ENCODE measurements around the gene CLCA2. TPM values are rescaled to one million over a fixed set of nuclear protein-coding genes. Genes with fewer than 3 reads are reported as not detected.

Gene CLCA2
- total and polyA plus RNA-seq, 2 donors (not counting 3 experiments of a cell fraction or from before 2014, with no cell fraction given) = 0.01 to 0.11 TPM

DNA sequence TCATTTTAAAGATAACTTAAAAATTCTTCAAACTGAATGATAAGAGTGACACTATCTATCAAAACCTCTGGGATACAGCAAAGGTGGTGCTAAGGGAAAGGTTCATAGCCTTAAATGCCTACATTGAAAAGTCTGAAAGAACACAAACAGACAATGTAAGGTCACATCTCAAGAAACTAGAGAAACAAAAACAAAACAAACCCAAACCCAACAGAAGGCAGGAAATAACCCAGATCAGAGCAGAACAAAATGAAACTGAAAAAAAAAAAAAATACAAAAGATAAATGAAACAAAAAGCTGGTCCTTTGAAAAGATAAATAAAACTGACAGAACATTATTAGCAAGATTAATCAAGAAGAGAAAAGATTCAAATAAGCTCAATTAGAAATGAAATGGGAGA is 34.7 kb upstream of the CLCA2 start:
- no peaks in the 10 kb centered on the region for H3K36me3 ChIP-seq (ENCODE audit: control insufficient read depth in 2 of 2, extremely low read depth in 1 of 2, insufficient read depth in 2 of 2, low read length in 2 of 2)
- no peak overlapping the region for H3K4me3 ChIP-seq (replicated peaks in 1 of 3; ENCODE audit: insufficient read depth in 1 of 3, low read depth in 1 of 3, low read length in 3 of 3)
- no peak for TF ChIP-seq MYC (IDR thresholded peaks at IDR 0.05; ENCODE audit: low read depth, low read length)
- TF ChIP-seq GATA2 (IDR thresholded peaks at IDR 0.05; ENCODE audit: insufficient read depth, insufficient read length, low read depth, low read length) = no peak
- no peak for TF ChIP-seq EZH2 (IDR thresholded peaks at IDR 0.05; ENCODE audit: borderline replicate concordance, low read depth, low read length, severe bottlenecking)
- no peak for TF ChIP-seq POLR2AphosphoS5 (IDR thresholded peaks at IDR 0.05; ENCODE audit: insufficient read depth, low read depth, low read length)
- no peak for TF ChIP-seq FOS (IDR thresholded peaks at IDR 0.05; ENCODE audit: borderline replicate concordance, insufficient read depth, low read length)
- TF ChIP-seq JUN (IDR thresholded peaks at IDR 0.05; ENCODE audit: borderline replicate concordance, insufficient read depth, insufficient read length, low read depth) = no peak
- TF ChIP-seq MAX (IDR thresholded peaks at IDR 0.05; ENCODE audit: insufficient read depth, insufficient read length) = no peak
- TF ChIP-seq POLR2A (IDR thresholded peaks at IDR 0.05; ENCODE audit: low read depth, low read length) = no peak
- TF ChIP-seq, protein P1, sequence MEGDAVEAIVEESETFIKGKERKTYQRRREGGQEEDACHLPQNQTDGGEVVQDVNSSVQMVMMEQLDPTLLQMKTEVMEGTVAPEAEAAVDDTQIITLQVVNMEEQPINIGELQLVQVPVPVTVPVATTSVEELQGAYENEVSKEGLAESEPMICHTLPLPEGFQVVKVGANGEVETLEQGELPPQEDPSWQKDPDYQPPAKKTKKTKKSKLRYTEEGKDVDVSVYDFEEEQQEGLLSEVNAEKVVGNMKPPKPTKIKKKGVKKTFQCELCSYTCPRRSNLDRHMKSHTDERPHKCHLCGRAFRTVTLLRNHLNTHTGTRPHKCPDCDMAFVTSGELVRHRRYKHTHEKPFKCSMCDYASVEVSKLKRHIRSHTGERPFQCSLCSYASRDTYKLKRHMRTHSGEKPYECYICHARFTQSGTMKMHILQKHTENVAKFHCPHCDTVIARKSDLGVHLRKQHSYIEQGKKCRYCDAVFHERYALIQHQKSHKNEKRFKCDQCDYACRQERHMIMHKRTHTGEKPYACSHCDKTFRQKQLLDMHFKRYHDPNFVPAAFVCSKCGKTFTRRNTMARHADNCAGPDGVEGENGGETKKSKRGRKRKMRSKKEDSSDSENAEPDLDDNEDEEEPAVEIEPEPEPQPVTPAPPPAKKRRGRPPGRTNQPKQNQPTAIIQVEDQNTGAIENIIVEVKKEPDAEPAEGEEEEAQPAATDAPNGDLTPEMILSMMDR (IDR thresholded peaks at IDR 0.05; ENCODE audit: extremely low read depth in 1 of 2, insufficient read depth in 1 of 2, low read depth in 1 of 2, low read length in 2 of 2) = no peak
- H2AFZ ChIP-seq (ENCODE audit: low read depth, low read length) = no peak overlapping the region
- BruUV-seq (replicated peaks) = no TSS peak
- no peak overlapping the region for H3K9ac ChIP-seq (replicated peaks; ENCODE audit: extremely low read depth, insufficient read depth, low read length)
- H3K9me1 ChIP-seq (replicated peaks; ENCODE audit: control insufficient read depth, extremely low read depth, insufficient read depth, low read length) = no peaks in the 10 kb centered on the region
- H4K20me1 ChIP-seq (replicated peaks; ENCODE audit: control insufficient read depth, extremely low read depth, insufficient read depth, low read length) = no peaks in the 10 kb centered on the region
- FAIRE-seq (no peak), DNase-seq (ENCODE audit: low read depth, low spot score) (peak; percentile 21)
- H3K4me1 ChIP-seq (ENCODE audit: control insufficient read depth, extremely low read depth, insufficient read depth, low read length) = peaks cover 21% of the 10 kb centered on the region
- dilution Hi-C loops (cut with MboI; ENCODE audit: extremely low pct_ligation_motif_present, low sequenced_read_pairs) = no loop called here
- no peaks in the 10 kb centered on the region for H3K27me3 ChIP-seq (ENCODE audit: control insufficient read depth in 2 of 2, insufficient read depth in 2 of 2, low read length in 2 of 2)
- intact Hi-C loops (cut with micrococcal nuclease) = loop anchor here (10.0 kb wide), 1 partner anchor 315 kb away; the partner anchor contains the start of gene SH3GLB1
- peak overlapping the region; percentile 42 for H3K4me2 ChIP-seq (ENCODE audit: insufficient read depth, low read length)
- CTCF ChIA-PET = interaction anchor here (0.7 to 2.4 kb wide), 3 partner anchors 9 to 353 kb away, joined by 3 to 10 read pairs (median 3); partner anchors contain the start of gene SH3GLB1
- POLR2A ChIA-PET = interaction anchor here (0.7 to 0.8 kb wide), 2 partner anchors 36 to 118 kb away, joined by 4 read pairs; no protein-coding TSS in a partner anchor
- H3K9me3 ChIP-seq (replicated peaks; ENCODE audit: control insufficient read depth, insufficient read depth, low read length) = no peaks in the 10 kb centered on the region
- peaks cover 74% of the 10 kb centered on the region for H3K79me2 ChIP-seq (ENCODE audit: control insufficient read depth, insufficient read depth, low read length)
- no peak overlapping the region for H3K27ac ChIP-seq (ENCODE audit: insufficient read depth, low read depth, low read length)
